AG04450 (cell line): ENCODE results near the gene ABCD1. TPM values are rescaled to one million over a fixed set of nuclear protein-coding genes. Genes with fewer than 3 reads are reported as not detected.
"Not testable (repeated sequence)": the region's sequence is repeated elsewhere in the genome, so short reads cannot be mapped to it uniquely, and the experiment has no call there.

ENCODE experiments used
- CTCF ChIA-PET: fragments of 300-600, 350-600 bp; formaldehyde crosslinking; extraction: SDS; loops from one replicate; lab custom pipeline; 2022; ENCODE audit warnings: antibody characterized with exemption, inconsistent platforms; lab: Charles Lee
- POLR2A ChIA-PET: fragments of 350-600 bp; formaldehyde crosslinking; extraction: SDS; loops from one replicate; lab custom pipeline; 2021; ENCODE audit warnings: antibody characterized with exemption, inconsistent platforms; lab: Yijun Ruan, JAX
- DNase-seq: peaks from one replicate; pipeline ENCODE4 v3.0.0-alpha.2; 2011; ENCODE audit warnings: low read depth, low spot score
- H3K27ac ChIP-seq: one replicate; pipeline ENCODE4 v1.5.1; 2012; ENCODE audit warnings: low read depth, low read length, control low read depth
- H3K27me3 ChIP-seq: one replicate; pipeline ENCODE4 v1.6.0; 2012; ENCODE audit warnings: low read length; ENCODE audit not compliant: control insufficient read depth, insufficient read depth
- H3K4me3 ChIP-seq: 2 replicates; pipeline ENCODE4 v1.5.1; 2011; ENCODE audit warnings: mild to moderate bottlenecking, low read depth, low read length, control low read depth
- H3K9me3 ChIP-seq: 2 replicates; pipeline ENCODE4 v1.5.1; 2012; ENCODE audit warnings: low read length; ENCODE audit not compliant: control insufficient read depth, insufficient read depth
- CTCF ChIP-seq: IDR thresholded peaks from 2 replicates; pipeline ENCODE4 v1.5.1; 2011; ENCODE audit warnings: low read depth, low read length, control low read depth, inconsistent platforms
- polyA plus RNA-seq: library from polyadenylated mRNA; depleted of rRNA; stranded (reverse); fragments of >200 nt; gene quantifications from 2 replicates; pipeline ENCODE4 v1.2.3, GENCODE V29; 2011

Gene ABCD1
- polyA plus RNA-seq, 1 experiment: 4.2 TPM

- no peak for TF ChIP-seq CTCF
- Histone ChIP-seq H3K27me3 (no peaks in the 10 kb centered on the region), H3K27ac (no peak overlapping the region), H3K9me3 (no peaks in the 10 kb centered on the region; the same call in 1 of the 2 replicates), H3K4me3 (no peak overlapping the region)
- ChIA-PET CTCF (no interaction called here), POLR2A (no interaction called here)
- DNase-seq: no peak
Measured at GRCh38 chrX:153738056-153738605, 13.5 kb downstream of the ABCD1 start.

GRCh38 chrX:153739754-153740486 is 15.3 kb downstream of the ABCD1 start:
- ChIA-PET CTCF (no interaction called here), POLR2A (no interaction called here)
- Histone ChIP-seq H3K27me3 (no peaks in the 10 kb centered on the region), H3K27ac (no peak overlapping the region), H3K9me3 (no peaks in the 10 kb centered on the region; the same call in 1 of the 2 replicates), H3K4me3 (no peak overlapping the region)
- no peak for DNase-seq
- TF ChIP-seq CTCF: no peak

GRCh38 chrX:153740631-153741222 is 16.1 kb downstream of the ABCD1 start:
- no peak for TF ChIP-seq CTCF
- H3K27ac ChIP-seq: no peak overlapping the region
- CTCF ChIA-PET: no interaction called here
- H3K4me3 ChIP-seq: no peak overlapping the region
- POLR2A ChIA-PET: interaction anchor here (0.6 kb wide), 1 partner anchor 205 kb away, joined by 3 read pairs; no protein-coding TSS in a partner anchor
- H3K27me3 ChIP-seq: no peaks in the 10 kb centered on the region
- no peak for DNase-seq
- H3K9me3 ChIP-seq: no peaks in the 10 kb centered on the region; the same call in 1 of the 2 replicates

- no peaks in the 10 kb centered on the region for H3K27me3 ChIP-seq
- H3K27ac ChIP-seq: no peak overlapping the region
- ChIA-PET CTCF (no interaction called here), POLR2A (interaction anchor here (0.6 kb wide), 1 partner anchor 204 kb away, joined by 3 read pairs; no protein-coding TSS in a partner anchor)
- no peaks in the 10 kb centered on the region; the same call in 1 of the 2 replicates for H3K9me3 ChIP-seq
- TF ChIP-seq CTCF: no peak
- no peak overlapping the region for H3K4me3 ChIP-seq
- no peak for DNase-seq
Measured at GRCh38 chrX:153741446-153741845, 16.8 kb downstream of the ABCD1 start.

GRCh38 chrX:153742111-153742510 is 17.5 kb downstream of the ABCD1 start:
- H3K27me3 ChIP-seq, H3K9me3 ChIP-seq, H3K4me3 ChIP-seq, POLR2A ChIA-PET, DNase-seq, H3K27ac ChIP-seq, CTCF ChIA-PET: not testable (repeated sequence)

- POLR2A ChIA-PET, H3K27me3 ChIP-seq, DNase-seq, H3K4me3 ChIP-seq, CTCF ChIA-PET, H3K27ac ChIP-seq, H3K9me3 ChIP-seq: not testable (repeated sequence)
Measured at GRCh38 chrX:153742796-153743467, 18.3 kb downstream of the ABCD1 start.

- H3K9me3 ChIP-seq, DNase-seq, H3K4me3 ChIP-seq, CTCF ChIA-PET, POLR2A ChIA-PET, H3K27me3 ChIP-seq, H3K27ac ChIP-seq: not testable (repeated sequence)
Measured at GRCh38 chrX:153743468-153744209, 19.0 kb downstream of the ABCD1 start.
